H9 (cell line): ENCODE data around the gene STH. TPM values are rescaled to one million over a fixed set of nuclear protein-coding genes. Genes with fewer than 3 reads are reported as not detected.

Experiments
- DNase-seq: peaks from one replicate; pipeline ENCODE4 v3.0.0-alpha.2; 2017
- H2AFZ ChIP-seq: one replicate; pipeline ENCODE4 v1.6.1; 2013; ENCODE audit warnings: mild to moderate bottlenecking, low read length, control low read depth, moderate library complexity
- H2AK5ac ChIP-seq: 2 replicates; pipeline ENCODE4 v1.6.1; 2013; ENCODE audit warnings: low read length, control low read depth, mixed read lengths; ENCODE audit not compliant: insufficient read length
- H2BK120ac ChIP-seq: one replicate; pipeline ENCODE4 v1.6.1; 2013; ENCODE audit warnings: low read depth, mild to moderate bottlenecking, low read length, control low read depth, inconsistent platforms; ENCODE audit not compliant: poor library complexity, severe bottlenecking
- H2BK12ac ChIP-seq: 2 replicates; pipeline ENCODE4 v1.6.1; 2013; ENCODE audit warnings: low read length, control low read depth, mixed read lengths, low read depth; ENCODE audit not compliant: insufficient read length
- H2BK15ac ChIP-seq: 2 replicates; pipeline ENCODE4 v1.6.1; 2013; ENCODE audit warnings: low read depth, low read length, control low read depth
- H2BK20ac ChIP-seq: one replicate; pipeline ENCODE4 v1.6.1; 2013; ENCODE audit warnings: low read depth, mild to moderate bottlenecking, low read length, control low read depth, inconsistent platforms; ENCODE audit not compliant: poor library complexity, severe bottlenecking
- H2BK5ac ChIP-seq: 2 replicates; pipeline ENCODE4 v1.6.1; 2013; ENCODE audit warnings: low read length, control low read depth, mixed read lengths; ENCODE audit not compliant: insufficient read length
- H3K14ac ChIP-seq: 2 replicates; pipeline ENCODE4 v1.6.1; 2013; ENCODE audit warnings: low read length, control low read depth; ENCODE audit not compliant: insufficient read depth
- H3K18ac ChIP-seq: 2 replicates; pipeline ENCODE4 v1.6.1; 2013; ENCODE audit warnings: low read depth, mild to moderate bottlenecking, mixed read lengths, low read length, control low read depth; ENCODE audit not compliant: insufficient read length
- H3K23ac ChIP-seq: 2 replicates; pipeline ENCODE4 v1.6.1; 2013; ENCODE audit warnings: low read length, control low read depth, mixed read lengths, low read depth; ENCODE audit not compliant: insufficient read length
- H3K23me2 ChIP-seq: 2 replicates; pipeline ENCODE4 v1.6.1; 2013; ENCODE audit warnings: low read depth, mild to moderate bottlenecking, mixed read lengths, low read length, control low read depth; ENCODE audit not compliant: insufficient read length, poor library complexity, severe bottlenecking
- H3K27ac ChIP-seq: 2 replicates; pipeline ENCODE4 v1.5.1; 2013; ENCODE audit warnings: low read length, control low read depth, mixed read lengths, low read depth; ENCODE audit not compliant: insufficient read length
- H3K27me3 ChIP-seq: 2 replicates; pipeline ENCODE4 v1.6.1; 2013; ENCODE audit warnings: low read length, control low read depth, inconsistent platforms; ENCODE audit not compliant: insufficient read depth
- H3K4ac ChIP-seq: 2 replicates; pipeline ENCODE4 v1.6.1; 2013; ENCODE audit warnings: low read depth, mild to moderate bottlenecking, control low read depth, inconsistent platforms, low read length, moderate library complexity
- H3K4me1 ChIP-seq: 2 replicates; pipeline ENCODE4 v1.6.1; 2013; ENCODE audit warnings: low read length, control low read depth, inconsistent platforms; ENCODE audit not compliant: insufficient read depth
- H3K4me2 ChIP-seq: 2 replicates; pipeline ENCODE4 v1.6.1; 2013; ENCODE audit warnings: low read length, control low read depth, mixed read lengths; ENCODE audit not compliant: insufficient read length, insufficient read depth
- H3K56ac ChIP-seq: 2 replicates; pipeline ENCODE4 v1.6.1; 2013; ENCODE audit warnings: low read depth, mild to moderate bottlenecking, mixed read lengths, low read length, control low read depth; ENCODE audit not compliant: insufficient read length
- H3K79me1 ChIP-seq: 2 replicates; pipeline ENCODE4 v1.6.1; 2013; ENCODE audit warnings: low read depth, mild to moderate bottlenecking, moderate library complexity, low read length, control low read depth, inconsistent platforms; ENCODE audit not compliant: insufficient read depth, poor library complexity, severe bottlenecking
- H3K79me2 ChIP-seq: 2 replicates; pipeline ENCODE4 v1.6.1; 2013; ENCODE audit warnings: low read length, control low read depth, inconsistent platforms; ENCODE audit not compliant: insufficient read depth
- H3K9ac ChIP-seq: 2 replicates; pipeline ENCODE4 v1.6.1; 2013; ENCODE audit warnings: low read length, control low read depth, mixed read lengths; ENCODE audit not compliant: insufficient read length; ENCODE audit errors: extremely low read depth
- H3K9me3 ChIP-seq: one replicate; pipeline ENCODE4 v1.6.1; 2013; ENCODE audit warnings: low read depth, low read length, inconsistent platforms; ENCODE audit not compliant: control insufficient read depth
- H3T11ph ChIP-seq: one replicate; pipeline ENCODE4 v1.6.1; 2013; ENCODE audit warnings: mild to moderate bottlenecking, low read length, control low read depth, inconsistent platforms
- H4K20me1 ChIP-seq: one replicate; pipeline ENCODE4 v1.6.1; 2013; ENCODE audit not compliant: control insufficient read depth, insufficient read length, insufficient read depth
- H4K5ac ChIP-seq: 2 replicates; pipeline ENCODE4 v1.6.1; 2013; ENCODE audit warnings: low read depth, mild to moderate bottlenecking, mixed read lengths, low read length, control low read depth; ENCODE audit not compliant: insufficient read length
- H4K8ac ChIP-seq: replicated peaks from 2 replicates; pipeline ENCODE4 v1.6.1; 2013; ENCODE audit warnings: low read length, control low read depth, mixed read lengths, low read depth; ENCODE audit not compliant: insufficient read length
- H4K91ac ChIP-seq: 2 replicates; pipeline ENCODE4 v1.6.1; 2013; ENCODE audit warnings: low read depth, mild to moderate bottlenecking, moderate library complexity, mixed read lengths, low read length, control low read depth; ENCODE audit not compliant: insufficient read length
- H3K27ac Mint-ChIP-seq, 3 experiments: 2 replicates in 2 of 3; 3 replicates in 1 of 3; pipeline ENCODE4 v1.8.0; 2020 to 2021; ENCODE audit warnings: mixed read lengths in 3 of 3, mild to moderate bottlenecking in 1 of 3, moderate library complexity in 1 of 3
- H3K27me3 Mint-ChIP-seq: 2 replicates; pipeline ENCODE4 v1.8.0; 2021; ENCODE audit warnings: low read depth, mild to moderate bottlenecking, moderate library complexity, mixed read lengths
- H3K36me3 Mint-ChIP-seq, 3 experiments: 2 replicates in 2 of 3; 3 replicates in 1 of 3; pipeline ENCODE4 v1.8.0; 2020 to 2021; ENCODE audit warnings: low read depth in 3 of 3, mixed read lengths in 3 of 3; ENCODE audit not compliant: insufficient read depth in 1 of 3
- H3K4me1 Mint-ChIP-seq, 2 experiments: 2 replicates each; pipeline ENCODE4 v1.8.0; 2020; ENCODE audit warnings: mixed read lengths in 2 of 2
- H3K4me3 Mint-ChIP-seq, 2 experiments: 2 replicates in 1 of 2; 3 replicates in 1 of 2; pipeline ENCODE4 v1.8.0; 2020 to 2021; ENCODE audit warnings: mild to moderate bottlenecking in 2 of 2, mixed read lengths in 2 of 2, moderate library complexity in 1 of 2
- H3K9me3 Mint-ChIP-seq, 2 experiments: 2 replicates in 1 of 2; 3 replicates in 1 of 2; pipeline ENCODE4 v1.8.0; 2020; ENCODE audit warnings: mild to moderate bottlenecking in 2 of 2, mixed read lengths in 2 of 2, moderate library complexity in 1 of 2
- whole genome bisulfite sequencing: extraction: QIAGEN DNeasy Blood & Tissue Kit; methylation state at CpG from one replicate; pipeline ENCODE4 v1.1.7; 2013; ENCODE audit warnings: missing lambda C conversion rate, low lambda C conversion rate, mixed read lengths; ENCODE audit not compliant: insufficient read length; ENCODE audit errors: extremely low coverage; 5-methylcytosine and 5-hydroxymethylcytosine counted together
- total RNA-seq: library from RNA; stranded (reverse); gene quantifications from 2 replicates; pipeline ENCODE4 v1.2.1, GENCODE V29; 2021
- TF ChIP-seq, protein P1 (sequence below): fragments of 200-600 bp; sonication (generic); conservative IDR thresholded peaks from 3 replicates; pipeline ENCODE4 v1.8.0; 2021; ENCODE audit warnings: antibody characterized with exemption, mild to moderate bottlenecking

STH gene
- total RNA-seq, 1 experiment from 2014 or later = not detected

GRCh38 chr17:45965812-45966211, 33.2 kb upstream of the STH start:
- no CpG with 5 or more reads among the region's 4 CpGs for WGBS

More at GRCh38 chr17:45965812-45966211, 33.2 kb upstream of the STH start:
- Histone ChIP-seq H3K18ac (no peak overlapping the region), H3K27me3 (no peaks in the 10 kb centered on the region), H3K23ac (no peak overlapping the region), H3K9ac (no peak overlapping the region), H3K14ac (no peak overlapping the region), H3K79me2 (no peaks in the 10 kb centered on the region), H3K4me1 (no peaks in the 10 kb centered on the region), H2BK120ac (no peak overlapping the region), H3K23me2 (no peaks in the 10 kb centered on the region), H2BK5ac (no peak overlapping the region), H3K4ac (no peak overlapping the region), H2AFZ (no peak overlapping the region), H4K20me1 (no peaks in the 10 kb centered on the region), H4K91ac (no peak overlapping the region), H4K5ac (no peak overlapping the region), H3T11ph (no peak overlapping the region), H2BK20ac (no peak overlapping the region), H4K8ac (no peak overlapping the region), H2BK15ac (no peak overlapping the region), H3K56ac (no peak overlapping the region), H3K9me3 (no peaks in the 10 kb centered on the region), H3K4me2 (no peak overlapping the region), H3K79me1 (no peaks in the 10 kb centered on the region), H2BK12ac (no peak overlapping the region), H2AK5ac (no peak overlapping the region), H3K27ac (no peak overlapping the region)
- peaks cover 25% of the 10 kb centered on the region for H3K27me3 Mint-ChIP-seq
- H3K9me3 Mint-ChIP-seq = no peaks in the 10 kb centered on the region; a peak in 1 of 5 replicates
- H3K4me3 Mint-ChIP-seq = no peak overlapping the region
- H3K27ac Mint-ChIP-seq = no peak overlapping the region
- peaks cover 0 to 4% of the 10 kb centered on the region in 2 experiments; a peak in 1 of 4 replicates for H3K4me1 Mint-ChIP-seq
- no peak for DNase-seq
- TF ChIP-seq, protein P1, sequence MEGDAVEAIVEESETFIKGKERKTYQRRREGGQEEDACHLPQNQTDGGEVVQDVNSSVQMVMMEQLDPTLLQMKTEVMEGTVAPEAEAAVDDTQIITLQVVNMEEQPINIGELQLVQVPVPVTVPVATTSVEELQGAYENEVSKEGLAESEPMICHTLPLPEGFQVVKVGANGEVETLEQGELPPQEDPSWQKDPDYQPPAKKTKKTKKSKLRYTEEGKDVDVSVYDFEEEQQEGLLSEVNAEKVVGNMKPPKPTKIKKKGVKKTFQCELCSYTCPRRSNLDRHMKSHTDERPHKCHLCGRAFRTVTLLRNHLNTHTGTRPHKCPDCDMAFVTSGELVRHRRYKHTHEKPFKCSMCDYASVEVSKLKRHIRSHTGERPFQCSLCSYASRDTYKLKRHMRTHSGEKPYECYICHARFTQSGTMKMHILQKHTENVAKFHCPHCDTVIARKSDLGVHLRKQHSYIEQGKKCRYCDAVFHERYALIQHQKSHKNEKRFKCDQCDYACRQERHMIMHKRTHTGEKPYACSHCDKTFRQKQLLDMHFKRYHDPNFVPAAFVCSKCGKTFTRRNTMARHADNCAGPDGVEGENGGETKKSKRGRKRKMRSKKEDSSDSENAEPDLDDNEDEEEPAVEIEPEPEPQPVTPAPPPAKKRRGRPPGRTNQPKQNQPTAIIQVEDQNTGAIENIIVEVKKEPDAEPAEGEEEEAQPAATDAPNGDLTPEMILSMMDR = no peak
- no peaks in the 10 kb centered on the region for H3K36me3 Mint-ChIP-seq
